ENCODE results near the gene PLXNA4.

DNA sequence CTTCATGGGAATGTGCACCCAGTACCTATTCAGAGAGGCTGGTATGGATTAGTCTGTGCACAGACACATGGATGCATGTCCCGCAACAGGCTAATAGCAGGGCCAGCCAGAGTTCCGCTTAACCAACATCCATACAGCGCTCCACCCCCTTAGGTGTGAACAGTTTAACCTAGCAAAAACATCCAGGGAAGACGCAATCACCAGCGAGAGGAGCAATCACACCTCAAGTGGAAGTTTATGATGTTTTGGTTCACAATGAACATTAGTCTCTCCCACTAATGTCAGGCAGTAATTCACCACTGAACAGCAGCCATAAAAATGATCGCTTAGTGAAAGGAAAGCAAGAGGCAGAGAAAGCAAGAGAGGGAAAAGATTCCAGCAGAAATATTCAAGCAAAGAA, 91.1 kb downstream of the PLXNA4 start:
- TF ChIP-seq POLR2A (IDR thresholded peaks at IDR 0.05; ENCODE audit: low read depth, low read length), result no peak
- TF ChIP-seq POLR2AphosphoS5 (IDR thresholded peaks at IDR 0.05; ENCODE audit: low read depth, low read length), result no peak

Data from GM12892 (cell line).